Fibroblast of the conjunctiva (primary cell): ENCODE results near the gene ALG12.
"Not testable (repeated sequence)": the region's sequence is repeated elsewhere in the genome, so short reads cannot be mapped to it uniquely, and the experiment has no call there.

Source experiments
- DNase-seq: peaks from one replicate; pipeline ENCODE4 v3.0.0-alpha.2; 2010; ENCODE audit warnings: low read depth

Gene ALG12

GRCh38 chr22:49945042-49945794 is 27.0 kb upstream of the ALG12 start:
- not testable (repeated sequence) for DNase-seq

- DNase-seq, result no peak
Measured at GRCh38 chr22:49944399-49944891, 26.2 kb upstream of the ALG12 start.

- DNase-seq, result no peak
Measured at GRCh38 chr22:49943771-49944398, 25.6 kb upstream of the ALG12 start.

GRCh38 chr22:49943405-49943765 is 25.1 kb upstream of the ALG12 start:
- DNase-seq, result no peak

- no peak for DNase-seq
Measured at GRCh38 chr22:49942565-49943404, 24.5 kb upstream of the ALG12 start.

GRCh38 chr22:49941507-49942316 is 23.5 kb upstream of the ALG12 start:
- no peak for DNase-seq

- DNase-seq, result no peak
Measured at GRCh38 chr22:49938565-49939136, 20.4 kb upstream of the ALG12 start.

GRCh38 chr22:49937758-49938564 is 19.7 kb upstream of the ALG12 start:
- no peak for DNase-seq

GRCh38 chr22:49936973-49937757 is 18.9 kb upstream of the ALG12 start:
- no peak for DNase-seq

GRCh38 chr22:49936018-49936972 is 18.1 kb upstream of the ALG12 start:
- peak; percentile 72 for DNase-seq

GRCh38 chr22:49935561-49935960 is 17.3 kb upstream of the ALG12 start:
- no peak for DNase-seq

- peak; percentile 42 for DNase-seq
Measured at GRCh38 chr22:49934891-49935557, 16.8 kb upstream of the ALG12 start.

GRCh38 chr22:49934160-49934890 is 16.1 kb upstream of the ALG12 start:
- no peak for DNase-seq

GRCh38 chr22:49933236-49934159 is 15.3 kb upstream of the ALG12 start:
- DNase-seq, result no peak

- no peak for DNase-seq
Measured at GRCh38 chr22:49930596-49931412, 12.6 kb upstream of the ALG12 start.
